Mesendoderm (in vitro differentiated cells): ENCODE data around the gene IVNS1ABP.
A peak's percentile ranks its signal among the peaks of the same experiment; 100 is the strongest.

Experiments
- DNase-seq: peaks from one replicate; pipeline ENCODE4 v3.0.0; 2013
- H2AK5ac ChIP-seq: 2 replicates; pipeline ENCODE4 v1.6.1; 2013; ENCODE audit warnings: low read length, inconsistent platforms
- H2BK120ac ChIP-seq: 2 replicates; pipeline ENCODE4 v1.6.1; 2013; ENCODE audit warnings: low read depth, mild to moderate bottlenecking, low read length, moderate library complexity, mixed read lengths
- H2BK15ac ChIP-seq: replicated peaks from 2 replicates; pipeline ENCODE4 v1.6.1; 2013; ENCODE audit warnings: low read depth, mild to moderate bottlenecking, moderate library complexity
- H2BK5ac ChIP-seq: 2 replicates; pipeline ENCODE4 v1.6.1; 2013; ENCODE audit warnings: low read length, inconsistent platforms
- H3K18ac ChIP-seq: 2 replicates; pipeline ENCODE4 v1.6.1; 2013; ENCODE audit warnings: mild to moderate bottlenecking, low read length, mixed read lengths
- H3K23ac ChIP-seq: one replicate; pipeline ENCODE4 v1.6.1; 2013; ENCODE audit warnings: low read length
- H3K27ac ChIP-seq: 2 replicates; pipeline ENCODE4 v1.5.1; 2013; ENCODE audit warnings: low read depth, mild to moderate bottlenecking, inconsistent platforms, low read length, moderate library complexity
- H3K27me3 ChIP-seq: 2 replicates; pipeline ENCODE4 v1.6.1; 2013; ENCODE audit warnings: low read length, control low read depth, mild to moderate bottlenecking, inconsistent platforms; ENCODE audit not compliant: insufficient read depth, poor library complexity
- H3K36me3 ChIP-seq: 2 replicates; pipeline ENCODE4 v1.6.1; 2013; ENCODE audit warnings: low read length, inconsistent platforms; ENCODE audit not compliant: control insufficient read depth, insufficient read depth
- H3K4ac ChIP-seq: one replicate; pipeline ENCODE4 v1.6.1; 2013; ENCODE audit warnings: low read depth, mild to moderate bottlenecking, low read length, moderate library complexity
- H3K4me1 ChIP-seq: 2 replicates; pipeline ENCODE4 v1.6.1; 2013; ENCODE audit warnings: low read depth, low read length, inconsistent platforms; ENCODE audit not compliant: control insufficient read depth
- H3K4me2 ChIP-seq: 2 replicates; pipeline ENCODE4 v1.6.1; 2013; ENCODE audit warnings: low read length
- H3K4me3 ChIP-seq: 2 replicates; pipeline ENCODE4 v1.5.1; 2013; ENCODE audit warnings: mild to moderate bottlenecking, low read length
- H3K56ac ChIP-seq: one replicate; pipeline ENCODE4 v1.6.1; 2013; ENCODE audit warnings: low read length
- H3K79me1 ChIP-seq: 2 replicates; pipeline ENCODE4 v1.6.1; 2013; ENCODE audit warnings: low read length, inconsistent platforms
- H3K79me2 ChIP-seq: 2 replicates; pipeline ENCODE4 v1.6.1; 2013; ENCODE audit warnings: mild to moderate bottlenecking, low read length; ENCODE audit not compliant: control insufficient read depth, insufficient read depth
- H3K9ac ChIP-seq: 2 replicates; pipeline ENCODE4 v1.6.1; 2013; ENCODE audit warnings: low read length, inconsistent platforms
- H4K5ac ChIP-seq: one replicate; pipeline ENCODE4 v1.6.1; 2013; ENCODE audit warnings: low read length
- H4K8ac ChIP-seq: one replicate; pipeline ENCODE4 v1.6.1; 2013; ENCODE audit warnings: low read depth, mild to moderate bottlenecking, control low read depth, low read length, moderate library complexity
- WGBS: extraction: QIAGEN DNeasy Blood & Tissue Kit; methylation state at CpG from one replicate; pipeline ENCODE4 v1.1.7; 2013; ENCODE audit warnings: low lambda C conversion rate, missing lambda C conversion rate; ENCODE audit not compliant: insufficient coverage; ENCODE audit errors: extremely low coverage; 5-methylcytosine and 5-hydroxymethylcytosine counted together

The IVNS1ABP gene

GRCh38 chr1:185348296-185348695 lies 31.3 kb upstream of the IVNS1ABP start:
- Histone ChIP-seq H3K36me3 (no peaks in the 10 kb centered on the region), H2BK120ac (no peak overlapping the region), H3K27ac (no peak overlapping the region), H3K79me2 (no peaks in the 10 kb centered on the region), H4K5ac (no peak overlapping the region), H3K27me3 (no peaks in the 10 kb centered on the region), H3K4me3 (no peak overlapping the region), H3K23ac (no peak overlapping the region), H3K18ac (no peak overlapping the region), H2AK5ac (no peak overlapping the region), H2BK15ac (no peak overlapping the region), H2BK5ac (no peak overlapping the region), H3K4me1 (no peaks in the 10 kb centered on the region), H3K4ac (no peak overlapping the region), H3K56ac (no peak overlapping the region), H3K79me1 (no peaks in the 10 kb centered on the region), H4K8ac (no peak overlapping the region), H3K4me2 (no peak overlapping the region), H3K9ac (no peak overlapping the region)
- DNase-seq, result no peak
- no CpG with 5 or more reads among the region's 1 CpG for WGBS

DNA sequence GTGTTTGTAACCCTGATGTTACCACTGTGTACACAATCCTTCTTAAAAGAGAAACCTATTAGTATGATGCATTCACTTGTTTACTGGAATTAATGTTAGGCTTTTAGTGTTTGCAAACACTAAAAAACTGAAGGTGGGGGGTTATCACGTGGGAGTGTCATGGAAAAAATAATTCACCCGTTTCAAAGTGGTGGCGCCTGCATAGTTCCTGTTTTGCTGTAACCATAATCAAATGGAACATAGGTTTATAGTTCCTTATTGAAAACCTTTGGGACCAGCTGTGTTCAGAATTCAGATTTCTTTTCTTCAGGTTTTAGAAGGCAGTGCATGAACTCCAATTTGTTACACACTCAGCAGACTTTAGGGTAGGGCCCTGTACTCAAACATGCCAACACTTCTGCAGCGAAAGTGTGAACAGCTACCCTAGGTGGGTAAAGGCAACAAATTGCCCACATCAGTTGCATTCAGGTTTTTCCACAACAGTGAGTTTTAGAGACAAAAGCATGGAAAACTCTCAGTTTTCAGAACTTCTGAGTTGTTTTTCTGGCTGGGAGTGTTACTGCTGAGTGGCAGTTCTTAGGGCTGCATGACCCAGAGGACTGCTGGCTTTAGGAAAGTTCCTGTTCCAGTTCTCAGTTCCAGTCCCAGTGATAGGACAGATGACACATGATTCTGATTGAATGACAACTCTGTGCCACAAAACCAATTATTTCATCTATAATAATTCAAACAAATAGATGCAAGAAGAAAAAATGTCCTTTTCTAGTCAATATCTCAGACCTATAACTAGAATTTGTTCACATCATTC lies 29.1 kb upstream of the IVNS1ABP start:
- DNase-seq, result no peak
- Histone ChIP-seq H2BK15ac (no peak overlapping the region), H3K4me3 (no peak overlapping the region)

GRCh38 chr1:185343306-185343705 lies 26.3 kb upstream of the IVNS1ABP start:
- H3K79me1 ChIP-seq, result no peaks in the 10 kb centered on the region
- H3K27ac ChIP-seq, result no peak overlapping the region
- H2BK15ac ChIP-seq, result no peak overlapping the region
- H3K4me2 ChIP-seq, result no peak overlapping the region
- no peak overlapping the region for H3K56ac ChIP-seq
- no peak overlapping the region for H3K4me3 ChIP-seq
- no peak overlapping the region for H4K5ac ChIP-seq
- no CpG with 5 or more reads among the region's 5 CpGs for WGBS
- H3K18ac ChIP-seq, result no peak overlapping the region
- no peaks in the 10 kb centered on the region for H3K36me3 ChIP-seq
- H3K23ac ChIP-seq, result no peak overlapping the region
- no peak overlapping the region for H3K4ac ChIP-seq
- H2BK5ac ChIP-seq, result no peak overlapping the region
- H3K27me3 ChIP-seq, result no peaks in the 10 kb centered on the region
- no peak overlapping the region for H4K8ac ChIP-seq
- no peaks in the 10 kb centered on the region for H3K79me2 ChIP-seq
- H3K4me1 ChIP-seq, result peaks cover 7% of the 10 kb centered on the region
- no peak overlapping the region for H2AK5ac ChIP-seq
- no peak overlapping the region for H2BK120ac ChIP-seq
- no peak for DNase-seq
- no peak overlapping the region for H3K9ac ChIP-seq

More for the DNA sequence above, 29.1 kb upstream of the IVNS1ABP start:
- H3K36me3 ChIP-seq, result no peaks in the 10 kb centered on the region
- no peak overlapping the region for H3K9ac ChIP-seq
- H3K27ac ChIP-seq, result no peak overlapping the region
- H3K79me2 ChIP-seq, result no peaks in the 10 kb centered on the region
- H3K4ac ChIP-seq, result no peak overlapping the region
- no peak overlapping the region for H2BK5ac ChIP-seq
- H2BK120ac ChIP-seq, result no peak overlapping the region
- no peak overlapping the region for H4K5ac ChIP-seq
- H3K56ac ChIP-seq, result no peak overlapping the region
- no peak overlapping the region for H3K4me2 ChIP-seq
- no peak overlapping the region for H3K23ac ChIP-seq
- H3K27me3 ChIP-seq, result no peaks in the 10 kb centered on the region
- no peaks in the 10 kb centered on the region for H3K79me1 ChIP-seq
- WGBS, result no CpG with 5 or more reads among the region's 4 CpGs
- no peak overlapping the region for H3K18ac ChIP-seq
- H2AK5ac ChIP-seq, result no peak overlapping the region
- H4K8ac ChIP-seq, result no peak overlapping the region
- peaks cover 7% of the 10 kb centered on the region for H3K4me1 ChIP-seq

GRCh38 chr1:185342672-185343259 lies 25.7 kb upstream of the IVNS1ABP start:
- Histone ChIP-seq H2BK120ac (peak overlapping the region; percentile 45), H3K4ac (no peak overlapping the region), H2BK5ac (no peak overlapping the region), H2AK5ac (no peak overlapping the region), H3K27ac (no peak overlapping the region), H3K27me3 (no peaks in the 10 kb centered on the region), H3K18ac (peak overlapping the region; percentile 84), H3K9ac (no peak overlapping the region), H4K8ac (no peak overlapping the region), H4K5ac (no peak overlapping the region), H3K56ac (no peak overlapping the region), H3K4me3 (no peak overlapping the region), H3K79me2 (no peaks in the 10 kb centered on the region), H3K4me2 (no peak overlapping the region), H3K36me3 (no peaks in the 10 kb centered on the region), H3K79me1 (no peaks in the 10 kb centered on the region), H3K4me1 (peaks cover 7% of the 10 kb centered on the region), H3K23ac (no peak overlapping the region), H2BK15ac (no peak overlapping the region)
- DNase-seq, result no peak
- WGBS, result no CpG with 5 or more reads among the region's 3 CpGs

- Histone ChIP-seq H3K4me1 (peaks cover 7% of the 10 kb centered on the region), H3K4me2 (no peak overlapping the region)
- DNase-seq, result peak; percentile 89
These were observed 25.0 kb upstream of the IVNS1ABP start for GRCh38 chr1:185342017-185342416.

More at GRCh38 chr1:185342017-185342416, 25.0 kb upstream of the IVNS1ABP start:
- no peak overlapping the region for H2BK15ac ChIP-seq
- no peak overlapping the region for H3K4me3 ChIP-seq
- no peaks in the 10 kb centered on the region for H3K27me3 ChIP-seq
- H4K8ac ChIP-seq, result no peak overlapping the region
- no peak overlapping the region for H3K9ac ChIP-seq
- peak overlapping the region; percentile 74 for H2BK5ac ChIP-seq
- WGBS, result no CpG with 5 or more reads among the region's 2 CpGs
- H3K4ac ChIP-seq, result no peak overlapping the region
- H3K27ac ChIP-seq, result peak overlapping the region; percentile 75
- H3K56ac ChIP-seq, result peak overlapping the region; percentile 56
- H3K23ac ChIP-seq, result no peak overlapping the region
- no peaks in the 10 kb centered on the region for H3K36me3 ChIP-seq
- no peaks in the 10 kb centered on the region for H3K79me2 ChIP-seq
- no peaks in the 10 kb centered on the region for H3K79me1 ChIP-seq
- H2BK120ac ChIP-seq, result no peak overlapping the region
- H4K5ac ChIP-seq, result no peak overlapping the region
- peak overlapping the region; percentile 11 for H3K18ac ChIP-seq
- no peak overlapping the region for H2AK5ac ChIP-seq
